Activated naive CD4-positive, alpha-beta T cell treated with anti-CD3 and anti-CD28 coated beads, Interleukin-2, amount 50 U/mL, for 24 hours (primary cell): ENCODE results near the gene CASP3.
A peak's percentile ranks its signal among the peaks of the same experiment; 100 is the strongest.
"Not testable (repeated sequence)": the region's sequence is repeated elsewhere in the genome, so short reads cannot be mapped to it uniquely, and the experiment has no call there.

Experiments used
- H3K27ac Mint-ChIP-seq: one replicate; pipeline ENCODE4 v1.8.0; 2021; ENCODE audit warnings: mild to moderate bottlenecking, mixed read lengths
- H3K27me3 Mint-ChIP-seq: one replicate; pipeline ENCODE4 v1.8.0; 2021; ENCODE audit warnings: mixed read lengths
- H3K36me3 Mint-ChIP-seq: one replicate; pipeline ENCODE4 v1.8.0; 2021; ENCODE audit warnings: mixed read lengths
- H3K4me1 Mint-ChIP-seq: one replicate; pipeline ENCODE4 v1.8.0; 2021; ENCODE audit warnings: mixed read lengths
- H3K4me3 Mint-ChIP-seq: one replicate; pipeline ENCODE4 v1.8.0; 2021; ENCODE audit warnings: mild to moderate bottlenecking, mixed read lengths
- H3K9me3 Mint-ChIP-seq: one replicate; pipeline ENCODE4 v1.8.0; 2021; ENCODE audit warnings: mixed read lengths

Gene CASP3

DNA sequence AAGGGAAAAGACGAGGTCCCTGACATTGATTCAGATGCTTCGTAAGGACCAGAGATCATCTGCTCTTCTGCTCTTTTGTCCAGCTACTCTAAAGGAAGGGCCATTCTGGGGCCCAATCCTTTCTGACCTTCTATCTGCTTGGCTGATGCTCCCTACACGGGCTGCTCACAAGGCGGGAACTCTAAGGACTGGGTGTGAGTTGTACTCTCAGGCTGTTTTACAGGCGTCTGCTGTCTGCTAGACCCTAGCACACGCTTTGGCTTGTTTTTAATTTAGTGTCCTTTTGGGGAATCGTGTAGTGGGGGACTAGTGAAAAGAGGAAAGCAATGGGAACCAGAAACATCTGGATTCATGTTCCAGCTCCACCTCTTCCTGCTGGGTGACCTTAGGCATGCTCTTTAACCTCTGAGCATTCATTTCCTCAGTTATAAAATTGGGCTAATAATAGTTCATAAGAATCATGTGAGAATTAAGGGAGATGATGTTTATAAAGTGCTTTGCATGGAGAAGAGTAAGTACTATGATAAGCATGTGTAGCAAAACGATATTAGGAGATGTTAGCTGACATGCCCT, 53.1 kb downstream of the CASP3 start:
- H3K27ac Mint-ChIP-seq = no peak overlapping the region
- peaks cover 5% of the 10 kb centered on the region for H3K4me1 Mint-ChIP-seq
- H3K4me3 Mint-ChIP-seq = no peak overlapping the region
- no peaks in the 10 kb centered on the region for H3K27me3 Mint-ChIP-seq
- no peaks in the 10 kb centered on the region for H3K9me3 Mint-ChIP-seq
- no peaks in the 10 kb centered on the region for H3K36me3 Mint-ChIP-seq

DNA sequence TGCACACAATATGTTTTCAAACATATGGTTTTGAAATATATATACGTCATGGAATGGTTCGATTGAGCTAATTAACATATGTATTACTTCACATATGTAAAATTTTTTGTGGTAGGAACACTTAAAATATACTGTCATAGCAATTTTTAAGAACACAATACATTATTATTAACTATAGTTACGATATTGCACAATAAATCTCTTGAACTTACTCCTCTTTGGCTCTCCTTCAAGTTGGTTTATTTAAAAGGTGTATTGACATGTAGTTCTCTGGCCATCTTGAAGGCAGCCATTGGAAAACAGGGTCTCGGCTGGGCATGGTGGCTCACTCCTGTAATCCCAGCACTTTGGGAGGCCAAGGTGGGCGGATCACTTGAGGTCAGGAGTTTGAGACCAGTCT, 53.8 kb downstream of the CASP3 start:
- Mint-ChIP-seq H3K4me3 (no peak overlapping the region), H3K27ac (no peak overlapping the region), H3K27me3 (no peaks in the 10 kb centered on the region), H3K36me3 (no peaks in the 10 kb centered on the region), H3K4me1 (no peaks in the 10 kb centered on the region), H3K9me3 (no peaks in the 10 kb centered on the region)

DNA sequence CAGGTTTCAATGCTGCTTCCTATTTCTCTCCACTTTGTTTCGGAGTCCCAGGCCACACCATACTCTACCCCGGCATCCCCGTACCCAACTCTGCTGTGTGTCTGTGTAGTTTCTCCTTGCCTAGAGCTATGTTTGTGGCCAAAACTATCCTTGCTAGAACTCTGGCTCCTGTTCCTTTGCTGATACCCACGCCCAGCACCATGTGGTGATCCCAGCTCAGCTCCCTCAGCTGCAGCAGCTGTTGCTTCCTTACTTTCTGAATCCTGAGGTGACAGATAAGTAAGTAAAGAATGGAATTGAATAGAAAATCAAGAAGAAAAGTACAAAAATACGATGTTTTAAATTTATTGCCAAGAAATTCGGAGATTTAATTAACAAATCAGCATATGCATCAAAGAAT, 55.8 kb downstream of the CASP3 start:
- H3K27ac Mint-ChIP-seq = no peak overlapping the region
- H3K9me3 Mint-ChIP-seq = no peaks in the 10 kb centered on the region
- H3K27me3 Mint-ChIP-seq = no peaks in the 10 kb centered on the region

DNA sequence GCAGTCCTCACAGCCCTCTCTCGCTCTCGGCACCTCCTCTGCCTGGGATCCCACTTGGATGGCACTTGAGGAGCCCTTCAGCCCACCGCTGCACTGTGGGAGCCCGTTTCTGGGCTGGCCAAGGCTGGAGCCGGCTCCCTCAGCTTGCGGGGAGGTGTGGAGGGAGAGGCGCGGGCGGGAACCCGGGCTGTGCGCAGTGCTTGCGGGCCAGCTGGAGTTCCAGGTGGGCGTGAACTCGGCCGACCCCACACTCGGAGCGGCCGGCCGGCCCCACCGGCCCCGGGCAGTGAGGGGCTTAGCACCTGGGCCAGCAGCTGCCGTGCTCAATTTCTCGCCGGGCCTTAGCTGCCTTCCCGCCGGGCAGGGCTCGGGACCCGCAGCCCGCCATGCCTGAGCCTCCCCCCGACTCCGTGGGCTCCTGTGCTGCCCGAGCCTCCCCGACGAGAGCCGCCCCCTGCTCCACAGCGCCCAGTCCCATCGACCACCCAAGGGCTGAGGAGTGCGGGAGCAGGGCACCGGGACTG, 57.4 kb downstream of the CASP3 start:
- H3K4me1 Mint-ChIP-seq, H3K36me3 Mint-ChIP-seq, H3K4me3 Mint-ChIP-seq, H3K9me3 Mint-ChIP-seq, H3K27me3 Mint-ChIP-seq, H3K27ac Mint-ChIP-seq: not testable (repeated sequence)

More for the DNA sequence above, 55.8 kb downstream of the CASP3 start:
- Mint-ChIP-seq H3K4me3 (no peak overlapping the region), H3K36me3 (no peaks in the 10 kb centered on the region), H3K4me1 (no peaks in the 10 kb centered on the region)

DNA sequence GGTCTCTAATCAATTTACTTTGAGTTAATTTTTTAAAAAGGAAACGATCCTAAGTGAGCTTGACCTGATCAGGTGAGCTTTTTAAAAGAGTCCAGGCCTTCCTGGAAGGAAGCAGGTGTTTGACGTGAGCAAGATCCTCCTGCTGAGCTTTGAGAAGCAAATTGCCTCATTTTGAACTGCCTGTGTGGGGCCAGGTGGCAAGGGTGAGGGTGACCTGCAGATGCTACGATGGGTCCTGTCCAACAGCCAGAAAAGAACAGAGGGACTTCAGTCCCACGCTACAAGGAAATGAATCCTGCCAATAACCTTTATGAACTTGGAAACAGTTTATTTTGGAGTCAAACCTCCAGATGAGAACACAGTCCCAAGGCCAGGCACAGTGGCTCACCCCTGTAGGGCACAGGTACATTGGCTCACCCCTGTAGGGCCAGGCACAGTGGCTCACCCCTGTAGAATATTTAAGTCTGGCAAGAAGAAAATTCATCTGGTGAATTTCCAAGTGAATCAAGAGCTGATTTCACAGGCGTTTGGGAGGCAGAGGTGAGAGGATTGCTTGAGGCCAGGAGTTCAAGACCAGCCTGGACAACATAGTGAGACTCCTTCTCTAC, 58.1 kb downstream of the CASP3 start:
- Mint-ChIP-seq H3K9me3 (no peaks in the 10 kb centered on the region), H3K4me3 (no peak overlapping the region), H3K27me3 (no peaks in the 10 kb centered on the region), H3K36me3 (no peaks in the 10 kb centered on the region), H3K4me1 (no peaks in the 10 kb centered on the region), H3K27ac (no peak overlapping the region)

DNA sequence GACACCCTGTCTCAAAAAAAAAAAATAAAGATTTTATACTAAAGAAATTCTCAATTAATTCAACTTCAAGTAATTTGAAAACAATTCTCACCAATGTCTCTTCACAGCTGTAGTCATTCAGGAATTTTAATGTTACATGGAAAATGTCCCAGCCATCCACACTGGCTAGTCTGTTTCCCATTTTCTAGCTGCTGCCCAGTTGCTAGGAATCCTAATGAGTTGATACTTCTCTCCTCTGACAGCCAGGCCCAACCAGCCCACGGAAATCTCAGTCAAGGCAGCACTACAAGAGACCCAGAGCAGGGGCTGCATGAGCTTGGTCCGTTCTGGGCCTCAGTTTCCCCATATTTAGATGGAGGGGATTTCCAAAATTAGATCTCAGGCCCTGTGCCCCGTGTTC, 59.1 kb downstream of the CASP3 start:
- Mint-ChIP-seq H3K36me3 (no peaks in the 10 kb centered on the region), H3K4me1 (peaks cover 5% of the 10 kb centered on the region), H3K4me3 (no peak overlapping the region), H3K27me3 (no peaks in the 10 kb centered on the region), H3K9me3 (no peaks in the 10 kb centered on the region), H3K27ac (no peak overlapping the region)

DNA sequence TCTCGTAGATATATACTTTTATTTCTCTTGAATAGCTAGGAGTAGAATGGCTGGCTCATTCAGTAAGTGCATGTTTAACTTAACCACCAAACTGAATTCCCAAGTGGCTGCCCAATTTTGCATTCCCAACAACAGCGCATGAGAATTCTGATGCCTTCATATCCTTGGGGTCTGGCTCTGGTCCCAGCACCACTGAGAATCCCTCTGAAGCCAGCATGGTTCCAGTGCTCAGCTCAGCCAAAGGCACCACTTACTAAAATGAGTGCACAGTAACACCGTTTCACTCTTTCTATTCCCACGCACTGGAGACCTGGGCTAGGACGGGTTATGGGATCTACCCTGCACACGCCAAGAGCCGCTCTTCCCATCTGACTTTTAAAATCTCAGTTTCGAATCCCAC, 60.4 kb downstream of the CASP3 start:
- peaks cover 14% of the 10 kb centered on the region for H3K4me1 Mint-ChIP-seq
- no peaks in the 10 kb centered on the region for H3K9me3 Mint-ChIP-seq
- H3K27ac Mint-ChIP-seq = no peak overlapping the region
- H3K4me3 Mint-ChIP-seq = no peak overlapping the region
- H3K36me3 Mint-ChIP-seq = no peaks in the 10 kb centered on the region
- H3K27me3 Mint-ChIP-seq = no peaks in the 10 kb centered on the region

GRCh38 chr4:184587701-184588100, 61.5 kb downstream of the CASP3 start:
- Mint-ChIP-seq H3K27ac (no peak overlapping the region), H3K4me3 (no peak overlapping the region), H3K27me3 (no peaks in the 10 kb centered on the region), H3K36me3 (no peaks in the 10 kb centered on the region), H3K4me1 (peaks cover 23% of the 10 kb centered on the region), H3K9me3 (no peaks in the 10 kb centered on the region)

- no peaks in the 10 kb centered on the region for H3K9me3 Mint-ChIP-seq
- H3K36me3 Mint-ChIP-seq = no peaks in the 10 kb centered on the region
- H3K4me1 Mint-ChIP-seq = peaks cover 23% of the 10 kb centered on the region
- H3K27ac Mint-ChIP-seq = no peak overlapping the region
- no peaks in the 10 kb centered on the region for H3K27me3 Mint-ChIP-seq
- H3K4me3 Mint-ChIP-seq = no peak overlapping the region
Measured at GRCh38 chr4:184587221-184587620, 62.0 kb downstream of the CASP3 start.

GRCh38 chr4:184583738-184584502, 65.3 kb downstream of the CASP3 start:
- peaks cover 12% of the 10 kb centered on the region for H3K9me3 Mint-ChIP-seq
- H3K27ac Mint-ChIP-seq = peak overlapping the region; percentile 48
- H3K4me1 Mint-ChIP-seq = peaks cover 23% of the 10 kb centered on the region
- peaks cover 3% of the 10 kb centered on the region for H3K36me3 Mint-ChIP-seq
- no peak overlapping the region for H3K4me3 Mint-ChIP-seq
- no peaks in the 10 kb centered on the region for H3K27me3 Mint-ChIP-seq
